HG02678 (cell line): ENCODE measurements around the gene ACTL6B.
"Not testable (repeated sequence)": the region's sequence is repeated elsewhere in the genome, so short reads cannot be mapped to it uniquely, and the experiment has no call there.

Source experiments
- ATAC-seq: cut with Tn5 transposase; IDR thresholded peaks from one replicate; pipeline ENCODE4 v1.9.1; 2021; ENCODE audit warnings: mild to moderate bottlenecking, moderate library complexity; ENCODE audit not compliant: unreplicated experiment

ACTL6B gene

GRCh38 chr7:100671353-100672327 is 15.4 kb upstream of the ACTL6B start:
- ATAC-seq = no peak

GRCh38 chr7:100670074-100670473 is 13.8 kb upstream of the ACTL6B start:
- ATAC-seq = no peak

- ATAC-seq = not testable (repeated sequence)
These were observed 12.9 kb upstream of the ACTL6B start for GRCh38 chr7:100669106-100669505.

GRCh38 chr7:100668069-100668449 is 11.8 kb upstream of the ACTL6B start:
- no peak for ATAC-seq

GRCh38 chr7:100667331-100668068 is 11.3 kb upstream of the ACTL6B start:
- no peak for ATAC-seq

GRCh38 chr7:100665168-100665726 is 9.0 kb upstream of the ACTL6B start:
- ATAC-seq = no peak

GRCh38 chr7:100662194-100662776 is 6.0 kb upstream of the ACTL6B start:
- not testable (repeated sequence) for ATAC-seq

- ATAC-seq = no peak
These were observed 1.1 kb downstream of the ACTL6B start for GRCh38 chr7:100654908-100655831.

GRCh38 chr7:100649826-100650565 is 6.3 kb downstream of the ACTL6B start:
- no peak for ATAC-seq

- no peak for ATAC-seq
These were observed 13.7 kb downstream of the ACTL6B start for GRCh38 chr7:100642534-100642907.

GRCh38 chr7:100641860-100642533 is 14.3 kb downstream of the ACTL6B start:
- ATAC-seq = no peak

- ATAC-seq = no peak
These were observed 14.8 kb downstream of the ACTL6B start, which contains the start of gene TFR2 for GRCh38 chr7:100641463-100641859. Gene TFR2, minus strand, starts transcription at chr7:100641552. Its CDS starts 43 bp downstream, at chr7:100641509.

GRCh38 chr7:100640517-100641440 is 15.5 kb downstream of the ACTL6B start:
- ATAC-seq = no peak

GRCh38 chr7:100639995-100640516 is 16.2 kb downstream of the ACTL6B start:
- no peak for ATAC-seq

- ATAC-seq = peak; percentile 57
These were observed 23.1 kb downstream of the ACTL6B start for GRCh38 chr7:100632951-100633717.

- no peak for ATAC-seq
These were observed 26.2 kb downstream of the ACTL6B start for GRCh38 chr7:100630066-100630465.
